NCI-H774 (cell line): ENCODE measurements around the gene ITGAX.
"Not testable (repeated sequence)": the region's sequence is repeated elsewhere in the genome, so short reads cannot be mapped to it uniquely, and the experiment has no call there.

Source experiments
- DNase-seq: peaks from one replicate; lab custom pipeline; 2025; lab: John Stamatoyannopoulos, UW

ITGAX gene

GRCh38 chr16:31354394-31355291, at the start of gene ITGAX:
ITGAX (plus strand) TSS chr16:31355176; CDS start chr16:31355255, 79 bp downstream.
- DNase-seq, result no peak

GRCh38 chr16:31305219-31305618, 49.8 kb upstream of the ITGAX start:
- DNase-seq, result no peak

- DNase-seq, result not testable (repeated sequence)
Measured at GRCh38 chr16:31308381-31308780, 46.6 kb upstream of the ITGAX start.

- no peak for DNase-seq
Measured at GRCh38 chr16:31322500-31322899, 32.5 kb upstream of the ITGAX start.

- no peak for DNase-seq
Measured at GRCh38 chr16:31323959-31324629, 30.9 kb upstream of the ITGAX start.

GRCh38 chr16:31325171-31325570, 29.8 kb upstream of the ITGAX start:
- no peak for DNase-seq

- no peak for DNase-seq
Measured at GRCh38 chr16:31327646-31328225, 27.2 kb upstream of the ITGAX start.

- DNase-seq, result no peak
Measured at GRCh38 chr16:31328322-31329052, 26.5 kb upstream of the ITGAX start.

- no peak for DNase-seq
Measured at GRCh38 chr16:31329671-31330552, 25.1 kb upstream of the ITGAX start.

GRCh38 chr16:31330553-31330890, 24.5 kb upstream of the ITGAX start:
- DNase-seq, result no peak

GRCh38 chr16:31331141-31331764, 23.7 kb upstream of the ITGAX start:
- no peak for DNase-seq

GRCh38 chr16:31331807-31332301, 23.1 kb upstream of the ITGAX start:
- DNase-seq, result no peak

GRCh38 chr16:31332544-31332943, 22.4 kb upstream of the ITGAX start:
- DNase-seq, result no peak

- DNase-seq, result no peak
Measured at GRCh38 chr16:31333686-31334649, 21.0 kb upstream of the ITGAX start.

GRCh38 chr16:31334934-31335333, 20.0 kb upstream of the ITGAX start:
- DNase-seq, result no peak

GRCh38 chr16:31335431-31335830, 19.5 kb upstream of the ITGAX start:
- DNase-seq, result no peak

GRCh38 chr16:31338166-31338685, 16.8 kb upstream of the ITGAX start:
- not testable (repeated sequence) for DNase-seq

- DNase-seq, result no peak
Measured at GRCh38 chr16:31344712-31345111, 10.3 kb upstream of the ITGAX start.

- DNase-seq, result no peak
Measured at GRCh38 chr16:31347445-31347844, 7.5 kb upstream of the ITGAX start.
